Myocyte (in vitro differentiated cells): ENCODE measurements around the gene ZHX3. TPM values are rescaled to one million over a fixed set of nuclear protein-coding genes. Genes with fewer than 3 reads are reported as not detected.
A peak's percentile ranks its signal among the peaks of the same experiment; 100 is the strongest.
"Not testable (repeated sequence)": the region's sequence is repeated elsewhere in the genome, so short reads cannot be mapped to it uniquely, and the experiment has no call there.

Experiments used
- DNase-seq: peaks from one replicate; pipeline ENCODE4 v3.0.0-alpha.2; 2012; ENCODE audit warnings: low read depth
- microRNA-seq: library from miRNA; unstranded; fragments of <30 nt; microRNA quantifications from one replicate; pipeline ENCODE4, GENCODE V29; 2016
- total RNA-seq: library from RNA; depleted of rRNA; stranded (reverse); fragments of >200 nt; gene quantifications from 2 replicates; pipeline ENCODE4 v1.2.3, GENCODE V29; 2014

The ZHX3 gene
- total RNA-seq, 1 donor from 2014 or later, result 35.8 TPM

DNA sequence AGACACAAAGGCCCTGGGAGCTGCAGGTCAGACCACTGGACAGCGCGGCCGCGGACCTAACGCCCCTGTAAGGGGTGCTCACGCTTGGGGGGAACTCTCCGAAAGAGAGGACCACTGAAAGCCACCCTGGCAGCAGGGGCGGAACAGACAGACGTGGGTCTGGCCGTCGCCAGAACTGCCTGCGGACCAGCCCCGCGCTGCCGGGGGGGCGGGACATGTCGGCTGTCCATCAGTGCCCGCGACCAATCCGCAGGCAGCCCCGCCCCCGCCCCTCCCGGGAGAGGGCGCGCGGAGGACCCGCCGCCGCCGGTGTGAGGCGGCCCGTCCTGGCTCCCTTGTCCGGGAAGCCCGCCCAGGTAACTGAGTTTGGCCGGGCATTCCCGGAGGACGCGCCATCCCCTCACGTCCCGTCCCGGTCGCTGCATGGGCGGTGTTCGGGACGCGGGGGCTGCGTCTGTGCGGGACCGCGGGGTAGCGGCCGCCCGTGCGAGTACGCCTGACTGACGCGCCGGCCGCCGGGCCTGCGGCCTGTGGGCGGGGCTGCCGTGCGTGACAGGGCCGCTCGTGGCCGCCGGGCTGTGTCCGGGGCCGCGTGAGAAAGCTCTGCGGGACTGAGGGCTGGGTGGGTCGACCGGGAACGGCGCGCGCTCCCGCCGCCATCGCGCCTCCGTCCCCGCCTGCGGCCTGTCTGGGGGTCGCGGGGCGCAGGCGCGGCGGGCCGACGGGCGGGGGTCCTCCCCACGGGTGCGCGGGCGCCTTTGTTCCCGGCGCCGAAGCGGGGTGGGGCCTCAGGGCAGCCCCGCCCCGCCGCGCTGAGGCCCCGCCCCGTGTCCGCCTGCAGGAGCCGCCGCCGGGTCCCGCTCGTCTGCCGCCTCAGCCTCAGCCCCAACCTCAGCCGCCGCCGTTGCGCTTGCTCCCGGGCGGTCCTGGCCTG is 180.6 kb downstream of the ZHX3 start, which contains the start of gene PLCG1:
PLCG1 (plus strand) TSS at position 864 of the 934 bp plus-strand sequence. CDS start 99 bp downstream, outside the sequence.
- DNase-seq, result peak; percentile 84

DNA sequence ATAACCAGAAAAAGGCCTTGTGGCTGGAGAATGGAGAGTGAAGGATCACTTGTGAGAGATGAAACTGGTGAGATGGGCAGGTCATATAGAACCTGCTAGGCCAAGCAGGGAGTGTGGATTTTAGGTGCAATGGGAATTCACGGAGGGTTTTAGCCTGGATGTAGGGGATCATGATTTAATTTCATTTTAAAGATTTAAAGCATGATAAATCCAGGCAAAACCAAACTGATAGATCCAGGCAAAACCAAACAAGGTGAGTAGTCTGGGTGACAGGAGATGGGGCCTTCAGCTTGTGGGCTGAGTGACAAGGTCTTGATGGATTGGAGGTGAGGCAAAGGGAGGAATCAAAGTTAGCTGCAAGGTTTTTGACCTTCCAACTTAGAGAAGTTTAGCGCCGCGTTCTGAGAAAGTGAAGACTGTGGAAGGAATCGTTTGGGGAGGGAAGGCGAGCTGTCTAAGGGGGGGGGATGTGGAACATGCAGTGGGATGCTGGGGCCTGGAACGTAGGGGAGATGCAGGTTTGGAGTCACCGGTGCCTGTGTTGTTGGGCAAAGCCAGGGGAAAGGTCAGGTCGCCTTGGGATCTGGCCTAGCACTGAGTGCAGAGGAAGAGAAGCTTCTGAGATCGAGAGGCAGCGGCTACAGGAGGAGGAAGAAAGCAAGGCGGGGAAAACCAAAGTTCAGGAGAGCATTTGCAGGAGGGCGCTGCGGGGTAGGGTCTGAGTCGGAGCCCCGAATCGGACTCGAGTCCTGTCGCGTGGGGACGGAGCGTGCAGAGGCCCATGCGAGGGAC is 181.4 kb downstream of the ZHX3 start:
- no peak for DNase-seq

DNA sequence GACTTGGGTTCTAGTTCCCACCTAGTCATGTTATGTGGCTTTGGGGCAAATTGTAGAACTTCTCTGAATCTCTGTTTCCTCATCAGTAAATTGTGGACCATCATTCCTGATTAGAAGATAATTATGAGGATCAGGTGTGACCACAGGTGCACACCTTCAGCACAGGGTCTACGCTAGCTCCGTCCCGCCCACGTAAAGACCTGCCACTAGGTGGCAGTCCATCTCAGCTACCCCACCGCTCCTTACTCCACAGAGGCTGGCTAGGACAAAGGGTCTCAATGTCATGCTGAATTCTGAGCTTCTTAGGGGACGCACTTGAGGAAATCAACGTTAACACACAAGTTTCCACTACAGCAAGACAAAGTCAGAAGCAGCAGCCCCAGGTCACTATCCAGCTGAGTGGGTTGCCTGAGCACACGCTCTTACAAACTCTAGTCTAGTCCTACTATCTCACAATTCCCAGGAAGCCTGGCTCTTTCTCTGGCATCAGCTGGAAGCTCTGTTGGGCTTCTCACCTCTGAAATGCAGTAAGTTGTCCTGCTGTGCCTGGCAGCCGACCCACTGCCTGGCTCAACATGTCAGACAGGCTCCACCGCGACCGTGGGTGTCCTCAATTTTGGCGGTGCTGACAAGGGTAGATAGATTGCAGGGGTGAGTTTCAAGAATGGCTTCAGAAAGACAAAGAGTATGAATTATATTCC is 182.2 kb downstream of the ZHX3 start:
- DNase-seq, result no peak

DNA sequence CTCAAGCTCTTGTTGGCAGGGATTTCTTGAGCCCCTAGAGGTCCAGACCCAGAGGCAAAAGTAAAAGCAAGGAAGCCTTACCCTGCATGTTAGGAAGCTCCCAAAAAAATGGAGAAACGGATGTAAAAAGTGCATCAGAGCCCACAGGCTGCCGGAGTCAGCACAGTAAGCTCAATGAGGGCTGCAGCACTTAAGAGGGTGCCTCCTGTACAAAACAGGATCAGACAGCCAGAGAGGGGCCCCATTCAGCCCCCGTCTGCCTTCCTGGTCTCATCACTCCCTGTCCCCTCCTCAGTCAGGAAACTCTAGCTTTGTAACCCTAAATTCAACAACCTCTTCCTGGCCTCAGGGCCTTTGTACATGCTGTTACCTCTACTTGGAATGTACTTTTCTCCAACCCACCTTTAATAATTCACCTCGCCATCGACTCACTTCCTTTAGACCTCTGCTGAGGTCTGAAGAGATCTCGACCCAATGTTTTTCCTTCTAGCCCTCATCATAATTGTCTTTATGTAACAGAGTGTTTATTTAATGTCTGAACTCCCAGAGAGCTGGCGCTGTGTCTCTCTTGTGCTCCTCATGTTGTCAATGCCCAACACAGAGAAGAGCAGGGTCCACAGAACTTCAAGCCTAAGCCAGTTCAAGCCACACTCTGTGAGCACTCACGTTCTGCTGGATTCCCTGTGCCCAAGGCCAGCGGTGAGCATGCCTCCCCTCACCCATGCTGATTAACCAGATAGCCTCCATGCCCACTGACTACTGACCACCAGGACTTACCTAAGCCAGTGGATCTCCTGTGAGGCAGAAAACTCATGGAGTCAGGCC is 183.0 kb downstream of the ZHX3 start:
- no peak for DNase-seq

DNA sequence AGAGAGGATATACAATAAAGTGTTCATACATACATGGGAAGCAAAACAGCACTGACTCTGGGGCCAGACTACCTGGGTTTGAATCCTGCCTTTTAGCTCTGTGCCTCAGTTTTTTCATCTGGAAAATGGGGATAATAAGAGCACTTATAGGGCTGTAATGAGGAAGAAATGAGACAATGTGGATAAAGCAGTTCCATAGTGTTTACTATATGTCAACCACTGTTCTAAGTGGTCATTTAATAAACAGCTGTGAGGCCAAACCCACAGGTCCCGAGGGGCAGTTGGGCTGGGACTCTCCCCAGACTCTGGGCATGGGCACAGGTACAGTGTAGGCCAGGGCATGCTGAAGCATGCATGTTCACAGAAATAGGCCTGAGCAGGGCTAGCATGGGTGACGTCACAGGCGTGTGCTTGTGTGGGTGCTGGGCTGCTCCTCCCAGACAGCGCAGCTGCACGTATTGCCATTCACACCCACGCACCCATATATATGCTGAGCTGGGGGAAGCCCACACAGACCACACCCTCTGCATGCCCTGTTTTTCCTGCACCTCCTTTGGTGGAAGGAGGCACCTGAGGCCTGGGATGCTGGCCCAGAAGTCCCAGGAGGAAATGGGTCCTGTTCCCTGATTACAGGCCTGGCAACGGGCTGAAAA is 183.7 kb downstream of the ZHX3 start:
- DNase-seq, result no peak

DNA sequence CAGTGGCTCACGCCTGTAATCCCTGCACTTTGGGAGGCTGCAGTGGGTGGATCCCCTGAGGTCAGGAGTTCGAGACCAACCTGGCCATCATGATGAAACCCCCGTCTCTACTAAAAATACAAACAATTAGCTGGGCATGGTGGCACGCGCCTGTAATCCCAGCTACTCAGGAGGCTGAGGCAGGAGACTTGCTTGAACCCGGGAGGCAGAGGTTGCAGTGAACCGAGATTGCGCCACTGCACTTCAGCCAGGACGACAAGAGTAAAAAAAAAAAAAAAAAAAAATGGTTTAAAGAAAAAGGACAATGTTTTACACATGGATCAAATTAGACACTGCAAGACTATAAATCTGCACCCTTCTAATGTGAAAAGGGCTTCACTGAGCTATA is 185.1 kb downstream of the ZHX3 start:
- not testable (repeated sequence) for DNase-seq

DNA sequence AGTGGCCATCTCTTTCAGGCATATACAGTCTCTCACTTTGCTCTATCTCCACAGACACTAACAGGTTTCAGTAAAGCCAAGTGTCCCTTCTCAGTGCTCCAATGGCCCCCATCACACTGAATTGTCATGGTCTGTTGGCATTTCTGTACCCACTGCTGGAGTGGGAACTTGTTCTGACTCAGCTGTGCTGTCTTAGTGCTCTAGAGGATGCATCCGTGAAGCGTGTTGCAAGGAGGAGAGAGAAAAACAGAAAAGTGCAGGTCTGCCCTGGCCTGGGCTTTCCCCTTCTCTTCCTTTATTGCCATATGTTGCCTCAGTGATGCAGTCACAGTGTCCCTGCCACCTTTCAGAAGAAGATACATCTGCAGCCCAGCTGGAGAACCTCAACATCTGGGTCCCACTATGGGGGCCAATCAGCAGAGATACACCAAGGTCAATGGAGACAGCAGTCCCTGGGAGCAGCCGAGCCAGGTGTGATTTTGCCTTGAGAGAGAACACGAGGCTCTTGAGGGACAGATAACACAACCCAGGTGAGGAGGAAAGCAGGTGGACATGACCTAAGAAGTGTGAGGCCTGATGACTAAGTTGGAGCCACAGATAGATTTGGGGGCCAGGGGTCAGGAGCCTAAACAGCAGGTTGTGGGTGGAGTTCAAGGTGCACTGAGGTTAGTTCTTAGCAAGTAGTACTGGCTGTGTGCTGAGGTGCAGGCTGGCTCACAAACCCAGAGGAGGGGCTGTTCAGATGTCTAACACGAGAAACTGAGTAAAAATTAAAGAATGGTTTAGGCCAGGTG is 185.7 kb downstream of the ZHX3 start:
- no peak for DNase-seq

Small RNAs within 50 kb of the gene (microRNA-seq; reads per million reads assigned to microRNA genes)
- gene MIR6871, result not detected

Other genes with a start within 250 kb of the ZHX3 start
- gene PLCG1, start 180.2 kb downstream of the ZHX3 start, total RNA-seq, result 86.9 and 112 TPM in 2 replicates
- 7.7 and 12.2 TPM in 2 replicates for gene LPIN3, start 23.1 kb upstream of the ZHX3 start, total RNA-seq
- not detected in 2 replicates for gene EMILIN3, start 49.1 kb upstream of the ZHX3 start, total RNA-seq